A204.1 (cell line): ENCODE results near the gene ADAMTS17.
"Not testable (repeated sequence)": the region's sequence is repeated elsewhere in the genome, so short reads cannot be mapped to it uniquely, and the experiment has no call there.

ENCODE experiments used
- FAIRE-seq: peaks from 2 replicates; lab custom pipeline; 2012; peaks lifted over from hg19 to GRCh38; lab: Jason Lieb, UNC

Gene ADAMTS17

DNA sequence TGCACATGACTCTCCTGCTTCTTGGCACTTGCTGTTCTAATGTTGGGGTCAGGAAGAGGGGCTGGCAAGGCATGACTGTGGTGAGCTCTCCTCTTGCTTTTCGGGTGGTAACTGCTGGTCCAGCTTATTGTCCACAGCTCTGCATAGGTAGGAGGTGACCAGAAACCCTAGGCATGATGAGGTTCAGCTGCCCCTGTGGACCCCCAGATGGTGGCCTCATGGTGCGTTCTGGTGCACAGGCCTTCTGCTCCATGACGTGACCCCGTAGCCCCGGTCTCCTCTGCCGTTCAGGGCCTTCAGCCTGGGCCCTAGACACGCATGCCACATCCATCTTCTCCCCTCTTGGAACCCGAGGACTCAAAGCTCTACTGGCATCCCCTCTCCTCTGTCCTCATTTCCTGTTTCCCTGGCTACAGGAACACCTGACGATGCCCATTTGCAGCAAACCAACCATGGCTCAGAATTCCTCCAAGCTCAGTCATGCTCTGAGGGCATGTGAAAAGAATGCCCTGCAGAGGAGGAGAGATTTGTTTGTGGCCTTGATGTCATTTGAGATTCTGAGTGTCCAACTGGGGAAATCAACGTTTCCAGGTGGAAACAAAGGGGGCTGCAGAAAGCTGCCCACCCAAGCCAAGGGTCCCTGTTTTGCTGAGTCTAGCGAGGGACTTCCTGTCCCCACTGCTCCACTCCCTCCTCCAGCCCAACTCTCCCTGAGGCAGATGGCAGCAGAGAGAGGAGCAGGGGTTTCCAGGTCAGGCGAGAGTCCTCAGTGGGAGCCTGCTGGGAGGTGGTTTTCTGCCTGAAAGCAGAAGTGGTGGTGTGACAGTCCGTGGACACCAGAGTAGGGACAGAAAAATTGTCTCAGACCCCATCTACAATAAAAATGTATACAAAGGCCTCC is 409.8 kb downstream of the ADAMTS17 start:
- no peak for FAIRE-seq

- FAIRE-seq: no peak
These were observed 411.1 kb downstream of the ADAMTS17 start for GRCh38 chr15:99930696-99931095.

DNA sequence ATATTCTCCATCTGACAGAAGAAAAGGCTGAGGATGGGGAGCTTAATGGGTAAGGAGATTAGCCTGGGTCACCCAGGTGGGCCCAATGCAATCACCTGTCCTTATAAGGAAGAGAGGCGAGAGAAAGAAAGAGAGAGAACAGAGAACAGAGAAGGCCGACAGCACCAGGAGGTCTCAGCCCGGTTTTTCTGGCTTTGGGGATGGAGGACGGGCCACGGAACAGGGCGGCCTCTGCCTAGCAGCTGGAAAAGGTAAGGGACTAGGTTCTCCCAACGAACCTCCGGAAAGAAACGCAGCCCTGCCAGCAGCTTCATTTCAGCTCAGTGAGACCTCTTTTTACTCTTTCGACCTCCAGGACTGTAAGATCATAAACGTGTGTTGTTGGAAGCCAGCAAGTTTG is 412.5 kb downstream of the ADAMTS17 start:
- FAIRE-seq: no peak

- no peak for FAIRE-seq
These were observed 413.3 kb downstream of the ADAMTS17 start for GRCh38 chr15:99928429-99928981.

GRCh38 chr15:99926532-99926931 is 415.2 kb downstream of the ADAMTS17 start:
- FAIRE-seq: not testable (repeated sequence)

GRCh38 chr15:99925661-99926461 is 415.9 kb downstream of the ADAMTS17 start:
- FAIRE-seq: no peak

GRCh38 chr15:99923711-99924110 is 418.1 kb downstream of the ADAMTS17 start:
- no peak for FAIRE-seq
